NOMO-1 treated with dmso at 0.1 percent for 144 hours (cell line): ENCODE measurements around the gene AKT1S1.

Experiments used
- DNase-seq: peaks from one replicate; lab custom pipeline; 2025; ENCODE audit not compliant: unreplicated experiment; lab: John Stamatoyannopoulos, UW

The AKT1S1 gene

GRCh38 chr19:49884760-49885159, 7.6 kb upstream of the AKT1S1 start:
- no peak for DNase-seq

DNA sequence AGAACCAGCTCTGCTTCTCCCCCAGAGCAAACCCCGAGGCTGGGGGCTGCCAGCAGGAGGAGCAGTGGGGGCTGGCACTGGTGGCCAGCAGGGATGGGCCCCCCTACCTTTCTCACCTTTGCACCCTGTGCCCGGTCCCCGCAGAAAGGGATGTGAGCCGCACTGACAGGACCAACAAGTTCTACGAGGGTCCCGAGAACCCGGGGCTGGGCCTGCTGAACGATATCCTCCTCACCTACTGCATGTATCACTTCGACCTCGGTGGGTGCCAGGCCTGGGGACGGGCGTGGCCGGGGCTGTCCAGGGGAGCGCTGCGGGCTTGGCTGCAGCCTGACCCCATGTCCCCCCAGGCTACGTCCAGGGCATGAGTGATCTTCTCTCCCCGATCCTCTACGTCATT, 7.0 kb upstream of the AKT1S1 start:
- DNase-seq: no peak

DNA sequence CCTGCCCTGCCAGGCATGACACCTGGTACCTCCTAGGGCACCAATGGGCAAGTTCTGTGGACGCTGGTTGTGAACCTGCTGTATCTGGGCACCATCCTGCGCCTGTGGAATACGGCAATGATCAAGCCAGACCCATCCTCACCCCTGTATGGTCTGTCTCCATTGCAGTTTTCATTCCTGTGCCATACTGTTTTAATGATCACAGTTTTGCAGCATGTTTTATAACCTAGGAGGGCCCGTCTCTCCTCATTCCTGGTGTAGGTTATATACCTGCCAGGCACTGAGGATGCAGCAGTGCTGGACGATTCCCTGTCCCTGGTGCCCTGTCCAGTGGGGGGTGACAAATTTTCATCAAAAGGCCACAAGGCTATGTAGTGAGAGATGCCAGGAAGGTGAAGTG, 5.9 kb upstream of the AKT1S1 start:
- DNase-seq: no peak

- DNase-seq: no peak
Measured at GRCh38 chr19:49882643-49883042, 5.5 kb upstream of the AKT1S1 start.

DNA sequence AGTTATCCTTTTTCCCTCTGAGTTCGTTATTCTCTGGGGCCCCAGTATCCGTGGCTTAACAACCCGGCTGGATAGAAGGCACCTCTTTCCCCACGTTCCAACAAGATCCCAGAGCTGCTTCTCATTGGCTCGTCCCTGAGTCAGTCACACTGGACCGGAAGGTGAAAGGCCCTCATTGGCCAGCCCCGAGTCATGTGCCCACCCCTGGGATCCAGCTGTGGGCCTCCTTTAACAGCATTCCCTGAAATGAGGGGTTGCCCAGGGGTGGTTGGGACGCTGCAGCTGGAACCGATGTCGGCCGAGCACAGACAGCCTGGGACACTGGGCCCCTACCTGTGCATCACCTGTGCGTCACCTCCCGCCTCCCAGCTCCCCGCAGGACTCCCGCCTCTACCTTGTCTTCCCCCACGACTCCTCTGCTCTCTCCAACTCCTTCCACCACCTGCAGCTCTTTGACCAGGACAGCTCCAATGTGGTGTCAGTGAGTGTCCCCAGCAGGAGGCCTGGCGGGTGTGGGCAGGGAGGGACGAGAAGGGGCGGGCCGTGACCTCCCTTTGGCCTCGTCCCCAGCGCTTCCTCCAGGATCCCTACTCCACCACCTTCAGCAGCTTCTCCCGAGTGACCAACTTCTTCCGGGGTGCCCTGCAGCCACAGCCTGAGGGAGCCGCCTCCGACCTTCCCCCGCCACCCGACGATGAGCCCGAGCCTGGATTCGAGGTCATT, 4.7 kb upstream of the AKT1S1 start:
- DNase-seq: no peak

DNA sequence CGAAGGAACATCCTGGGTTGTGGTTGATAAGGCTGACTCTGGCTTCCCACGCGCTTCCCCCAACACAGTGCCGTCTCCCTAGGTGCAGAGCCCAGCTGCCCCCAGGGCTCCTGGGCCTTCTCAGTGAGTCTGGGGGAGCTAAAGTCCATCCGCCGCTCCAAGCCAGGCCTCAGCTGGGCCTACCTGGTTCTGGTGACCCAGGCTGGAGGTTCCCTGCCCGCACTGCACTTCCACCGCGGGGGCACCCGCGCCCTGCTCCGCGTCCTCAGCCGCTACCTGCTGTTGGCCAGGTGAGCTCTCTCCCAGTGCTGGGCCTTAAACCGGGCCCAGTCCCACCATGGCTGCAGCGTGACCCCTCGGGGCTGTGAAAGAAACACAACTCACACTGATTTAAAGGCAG, 4.0 kb upstream of the AKT1S1 start:
- no peak for DNase-seq

DNA sequence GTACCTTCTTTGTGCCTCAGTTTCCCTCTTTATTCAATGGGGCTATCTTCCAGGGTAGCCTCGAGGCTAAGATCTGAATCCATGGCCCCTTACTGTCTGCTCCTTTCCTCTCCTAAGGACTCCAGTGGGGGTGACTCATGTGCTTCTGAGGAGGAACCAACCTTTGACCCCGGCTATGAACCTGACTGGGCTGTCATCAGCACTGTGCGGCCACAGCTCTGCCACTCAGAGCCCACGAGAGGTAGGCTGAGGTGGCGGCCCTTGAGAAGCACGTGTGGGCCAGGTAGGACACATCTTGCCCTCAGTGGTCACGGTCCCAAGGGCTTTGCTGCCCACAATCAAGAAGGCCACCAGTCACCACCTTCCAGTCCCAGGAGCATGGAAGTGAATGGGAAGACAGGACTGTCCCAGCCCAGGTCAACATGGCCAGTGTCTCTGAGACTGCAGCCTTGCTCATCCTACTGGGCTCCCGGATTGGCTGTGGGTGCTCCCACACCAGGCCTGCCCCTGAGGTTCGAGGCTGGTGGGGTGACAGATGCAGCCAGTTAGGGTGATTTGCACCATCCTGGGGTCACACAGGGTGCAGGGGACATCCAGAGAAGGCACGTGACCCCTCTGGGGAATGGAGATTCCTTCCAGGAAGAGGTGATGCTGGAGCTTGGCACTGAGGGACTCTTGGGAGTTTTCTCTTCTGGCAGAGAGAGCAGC, 3.2 kb upstream of the AKT1S1 start:
- DNase-seq: no peak

GRCh38 chr19:49879243-49879963, 2.2 kb upstream of the AKT1S1 start:
- DNase-seq: peak; percentile 9

- no peak for DNase-seq
Measured at GRCh38 chr19:49878744-49879070, 1.6 kb upstream of the AKT1S1 start.

GRCh38 chr19:49877879-49878743, 956 bp upstream of the AKT1S1 start:
- DNase-seq: peak; percentile 92

DNA sequence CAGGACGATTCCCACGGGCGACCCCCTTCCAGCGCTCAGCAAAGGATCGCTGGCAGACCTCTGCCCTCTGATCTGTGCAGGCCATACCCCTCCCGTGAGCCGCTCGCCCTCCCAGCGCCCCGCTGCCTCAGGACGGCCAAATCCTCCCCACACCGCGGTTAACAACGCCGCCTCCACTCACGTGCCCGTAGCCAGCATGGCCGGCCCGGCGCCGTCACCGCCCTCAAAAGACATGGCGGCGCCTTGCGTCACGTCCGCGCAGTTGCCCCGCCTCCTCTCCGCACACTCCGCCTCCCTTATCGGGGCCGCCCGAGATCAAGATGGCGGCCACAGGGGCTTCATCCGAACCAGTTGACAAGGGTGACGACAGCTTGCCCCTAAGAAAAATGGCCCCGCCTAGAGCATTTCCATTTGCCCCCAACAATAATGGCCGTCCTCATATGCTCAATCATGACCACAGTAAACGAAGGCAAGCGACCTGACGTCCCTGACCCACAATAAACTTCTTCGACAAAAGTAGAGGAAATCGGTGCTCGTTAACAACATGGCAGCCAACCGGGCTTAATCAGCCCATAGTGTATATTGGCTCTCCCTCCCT, 634 bp downstream of the AKT1S1 start:
- peak; percentile 98 for DNase-seq

DNA sequence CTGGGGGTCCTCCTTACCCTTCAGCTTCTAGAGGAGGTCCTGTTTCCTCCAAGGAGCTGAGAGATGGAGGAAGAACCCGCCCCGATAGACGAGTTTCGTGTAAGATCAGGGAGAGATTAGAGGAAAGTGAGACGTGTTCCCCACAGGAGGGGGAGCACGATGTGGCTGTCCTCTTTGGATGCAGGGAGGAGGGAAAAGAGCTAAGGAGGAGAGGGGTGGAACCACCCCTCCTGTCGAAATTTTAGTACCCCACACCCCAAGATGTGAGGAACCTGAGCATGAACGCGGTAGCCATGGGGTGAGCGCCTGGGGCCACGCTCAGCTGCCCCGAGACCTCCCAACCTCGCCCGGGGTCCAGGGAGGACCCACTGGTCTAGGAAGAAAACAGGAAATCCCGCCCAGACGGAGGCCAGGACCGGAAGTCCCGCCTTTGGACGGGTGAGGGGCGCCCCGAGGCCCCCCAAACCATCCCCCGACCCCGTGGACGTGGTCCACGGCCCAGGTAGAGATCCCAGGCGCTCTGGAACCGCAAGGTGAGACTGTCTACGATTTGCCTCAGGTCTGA, 1.2 kb downstream of the AKT1S1 start:
- DNase-seq: no peak

DNA sequence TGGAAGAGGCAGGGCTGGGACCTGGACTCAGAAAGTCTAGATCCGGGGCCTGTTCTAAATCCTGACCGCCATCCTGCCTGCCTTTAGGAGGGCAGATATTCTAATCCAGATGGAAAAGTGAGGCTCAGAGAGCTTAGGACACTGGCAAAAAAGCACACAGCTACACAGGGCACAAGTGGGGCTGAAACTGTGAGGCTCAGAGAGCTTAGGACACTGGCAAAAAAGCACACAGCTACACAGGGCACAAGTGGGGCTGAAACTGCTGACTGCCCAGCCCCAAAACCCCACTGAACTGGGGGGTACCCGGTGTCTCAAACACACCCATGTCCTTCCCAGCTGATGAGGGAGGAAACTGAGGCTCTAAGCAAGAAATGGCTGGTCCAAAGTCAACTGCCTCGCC, 2.0 kb downstream of the AKT1S1 start:
- no peak for DNase-seq

DNA sequence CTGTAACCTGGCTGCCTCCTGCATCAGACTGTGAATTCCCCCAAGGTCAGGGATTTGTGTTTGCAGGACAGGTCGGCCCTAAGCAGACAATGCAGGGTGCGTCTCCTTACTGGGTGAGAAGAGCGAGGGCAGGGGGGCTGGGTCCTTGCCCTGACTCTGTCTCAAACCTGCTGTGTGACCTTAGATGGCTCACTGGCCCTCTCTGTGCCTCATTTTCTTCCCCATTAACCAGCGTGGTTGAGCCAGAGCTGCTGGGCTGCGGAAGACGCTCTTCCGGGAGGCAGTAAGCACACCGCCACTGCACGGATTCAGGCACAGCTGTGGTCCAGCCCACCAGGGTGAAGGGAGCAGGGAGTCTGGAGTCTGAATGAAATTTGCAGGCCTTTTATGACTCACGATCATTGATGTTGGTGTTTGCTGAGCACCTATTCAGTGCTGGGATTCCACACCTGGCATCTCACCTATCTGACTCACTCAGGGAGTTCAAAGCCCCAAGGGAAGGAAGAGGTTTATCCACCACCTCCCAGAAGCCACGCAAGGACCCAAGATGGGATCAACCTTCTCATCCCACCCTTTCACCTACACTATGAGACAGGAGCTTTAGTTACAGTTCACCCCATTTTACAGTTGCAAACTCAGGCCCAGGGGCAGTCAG, 2.5 kb downstream of the AKT1S1 start:
- DNase-seq: no peak

DNA sequence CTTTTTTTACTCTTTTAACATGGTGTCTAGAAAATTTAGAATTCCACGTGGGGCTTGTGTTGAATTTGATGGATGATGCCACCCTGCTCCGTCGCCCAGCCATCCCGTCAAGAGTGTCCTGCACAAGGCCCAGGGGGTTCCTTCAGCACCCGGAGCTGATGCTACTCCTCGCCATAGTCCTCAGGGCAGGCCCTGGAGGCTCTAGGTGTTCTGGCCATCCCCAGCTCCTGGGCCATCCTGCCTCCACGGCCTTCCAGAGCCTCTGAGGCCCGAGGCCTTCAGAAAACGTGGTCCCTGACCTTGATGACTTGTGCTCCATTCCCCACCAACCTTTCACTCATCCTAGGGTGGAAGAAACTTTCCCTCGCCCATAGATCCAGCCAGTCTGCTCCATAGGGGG, 3.3 kb downstream of the AKT1S1 start:
- no peak for DNase-seq

DNA sequence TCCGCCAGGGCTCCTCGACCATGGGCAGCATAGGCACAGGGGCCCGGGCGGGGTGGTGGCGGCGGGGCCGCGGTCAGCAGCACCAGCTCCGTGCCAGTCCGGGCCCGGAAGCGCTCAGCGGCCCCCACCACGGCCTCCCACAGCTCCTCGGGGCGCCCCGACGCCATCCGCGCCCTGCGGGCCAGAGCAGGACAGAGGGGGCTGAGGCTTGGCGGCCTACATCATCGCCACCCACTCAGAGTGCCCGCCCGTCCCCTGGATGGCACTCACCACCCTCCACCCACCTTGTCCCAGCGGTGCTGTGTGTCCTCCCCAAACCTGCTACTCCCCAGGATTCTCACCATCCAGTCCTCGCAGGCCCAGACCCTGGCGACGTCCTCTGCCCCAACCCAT, 4.0 kb downstream of the AKT1S1 start:
- no peak for DNase-seq

DNA sequence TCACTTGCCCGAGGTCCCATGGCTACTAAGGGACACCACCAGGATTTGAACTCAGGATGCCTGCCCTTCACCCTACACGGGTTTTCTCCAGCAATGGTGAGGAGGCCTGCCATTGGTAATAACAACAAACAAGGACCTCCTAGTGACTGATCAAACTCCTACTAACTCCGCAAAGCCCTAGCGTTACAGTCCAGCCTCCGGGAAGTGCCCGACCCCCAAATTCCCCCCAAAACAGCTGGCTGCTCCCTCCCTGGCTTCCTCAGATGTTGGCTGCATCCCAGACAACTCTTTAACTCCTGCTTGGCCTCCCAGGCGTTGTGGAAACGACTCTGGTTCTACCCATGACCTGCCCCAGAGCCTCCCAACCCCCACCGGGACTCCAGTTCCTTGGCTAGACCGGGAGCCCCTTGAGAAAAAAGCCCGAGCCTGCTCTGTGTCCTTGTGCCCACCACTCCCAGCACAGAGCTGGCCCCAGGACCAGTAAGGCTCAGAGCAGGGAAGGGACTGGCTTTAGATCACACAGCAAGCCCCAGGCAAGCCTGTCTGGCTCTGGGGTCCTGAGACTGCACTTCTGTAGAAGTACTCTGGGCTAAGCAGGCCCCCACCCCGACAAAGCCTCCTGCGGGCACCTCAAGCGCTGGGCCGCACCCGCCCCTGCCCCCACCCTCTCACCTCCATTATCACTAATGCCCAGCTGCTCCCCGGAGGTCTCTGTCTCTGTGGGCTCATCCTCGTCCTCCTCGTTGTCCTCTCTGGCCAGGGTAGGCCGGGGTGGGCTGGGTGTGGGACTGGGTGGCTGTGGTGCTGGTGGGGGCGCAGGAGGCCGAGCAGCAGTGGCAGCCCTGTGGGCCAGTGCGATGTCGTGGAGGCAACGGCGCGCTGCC, 4.7 kb downstream of the AKT1S1 start:
- no peak for DNase-seq

DNA sequence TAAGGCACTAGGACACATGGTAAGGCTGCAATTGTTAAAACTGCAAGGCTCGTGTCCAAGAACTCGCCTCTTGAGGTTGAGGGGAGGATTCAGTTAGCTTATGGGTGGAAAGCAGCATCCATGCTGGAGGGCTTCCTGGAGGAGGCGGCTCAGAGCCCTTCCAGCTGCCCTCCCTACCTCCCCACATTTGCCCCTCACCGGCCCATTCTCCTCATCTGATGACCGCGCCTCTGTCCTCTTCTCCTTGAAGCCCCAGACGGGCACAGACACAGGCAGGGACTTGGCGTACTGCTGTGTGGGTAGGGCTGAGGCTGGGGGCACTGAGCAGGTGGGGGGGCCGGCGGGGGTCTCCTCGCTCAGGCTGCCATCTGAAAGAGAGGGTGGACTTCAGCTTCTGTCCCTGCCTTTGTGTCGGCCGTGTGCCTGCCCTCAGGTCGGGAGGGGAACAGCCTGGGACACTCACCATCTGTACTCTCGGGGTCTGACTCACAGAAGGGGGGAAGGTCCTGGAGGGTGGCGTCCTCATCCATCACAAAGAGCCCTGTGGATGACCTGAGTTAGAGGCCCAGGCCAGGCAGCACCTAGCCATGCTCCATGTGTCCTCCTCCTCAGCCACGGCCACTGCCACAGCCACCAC, 5.7 kb downstream of the AKT1S1 start:
- no peak for DNase-seq
